ENCODE measurements around the gene HES2. TPM values are rescaled to one million over a fixed set of nuclear protein-coding genes. Genes with fewer than 3 reads are reported as not detected.
A peak's percentile ranks its signal among the peaks of the same experiment; 100 is the strongest.
"Not testable (repeated sequence)": the region's sequence is repeated elsewhere in the genome, so short reads cannot be mapped to it uniquely, and the experiment has no call there.

Gene HES2
- total RNA-seq, 4 donors from 2014 or later, result 10.5 to 38.8 (median 25.4) TPM

DNA sequence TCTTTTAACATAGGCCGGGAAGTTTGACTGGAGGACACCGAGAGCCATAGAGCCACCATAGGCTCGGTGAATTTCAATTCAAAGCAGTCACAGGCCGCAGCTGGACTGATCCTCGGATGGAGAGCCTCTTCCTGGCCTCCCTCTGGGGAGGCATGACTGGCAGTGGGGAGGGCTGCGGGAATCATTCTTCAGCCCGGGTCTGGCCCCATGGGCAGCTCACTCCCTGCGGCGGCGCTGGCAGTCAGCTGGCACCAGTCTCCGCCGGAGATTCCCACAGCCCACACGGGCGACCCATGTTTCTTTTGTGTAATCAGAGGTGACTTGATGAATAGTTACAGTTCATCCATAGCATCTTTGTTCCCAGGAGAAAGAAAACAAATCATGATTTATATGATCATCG is 15.4 kb upstream of the HES2 start:
- H3K27ac ChIP-seq, result no peak overlapping the region
- in situ Hi-C loops (cut with MboI; ENCODE audit: low pct_ligation_motif_present in 1 of 4, low pct_unique_long_range_greater_than_20kb in 1 of 4, low sequenced_read_pairs in 3 of 4), result no loop called here
- H3K27me3 ChIP-seq, result peaks cover 17% of the 10 kb centered on the region
- no peak for DNase-seq
- no peaks in the 10 kb centered on the region for H3K36me3 ChIP-seq
- 60 to 79% methylated on average over 4 to 15 of the region's 15 CpGs for WGBS, 2 donors (ENCODE audit: low coverage in 1 of 2)
- peaks cover 0 to 4% (median 3%) of the 10 kb centered on the region in 4 donors for H3K4me1 ChIP-seq
- H3K9me3 ChIP-seq, result no peaks in the 10 kb centered on the region
- TF ChIP-seq POLR2A (IDR thresholded peaks at IDR 0.05), result no peak
- no peak for TF ChIP-seq EP300 (IDR thresholded peaks at IDR 0.05; ENCODE audit: low read depth)
- TF ChIP-seq, protein P1, sequence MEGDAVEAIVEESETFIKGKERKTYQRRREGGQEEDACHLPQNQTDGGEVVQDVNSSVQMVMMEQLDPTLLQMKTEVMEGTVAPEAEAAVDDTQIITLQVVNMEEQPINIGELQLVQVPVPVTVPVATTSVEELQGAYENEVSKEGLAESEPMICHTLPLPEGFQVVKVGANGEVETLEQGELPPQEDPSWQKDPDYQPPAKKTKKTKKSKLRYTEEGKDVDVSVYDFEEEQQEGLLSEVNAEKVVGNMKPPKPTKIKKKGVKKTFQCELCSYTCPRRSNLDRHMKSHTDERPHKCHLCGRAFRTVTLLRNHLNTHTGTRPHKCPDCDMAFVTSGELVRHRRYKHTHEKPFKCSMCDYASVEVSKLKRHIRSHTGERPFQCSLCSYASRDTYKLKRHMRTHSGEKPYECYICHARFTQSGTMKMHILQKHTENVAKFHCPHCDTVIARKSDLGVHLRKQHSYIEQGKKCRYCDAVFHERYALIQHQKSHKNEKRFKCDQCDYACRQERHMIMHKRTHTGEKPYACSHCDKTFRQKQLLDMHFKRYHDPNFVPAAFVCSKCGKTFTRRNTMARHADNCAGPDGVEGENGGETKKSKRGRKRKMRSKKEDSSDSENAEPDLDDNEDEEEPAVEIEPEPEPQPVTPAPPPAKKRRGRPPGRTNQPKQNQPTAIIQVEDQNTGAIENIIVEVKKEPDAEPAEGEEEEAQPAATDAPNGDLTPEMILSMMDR (IDR thresholded peaks at IDR 0.05), result no peak
- TF ChIP-seq POLR2AphosphoS5 (IDR thresholded peaks at IDR 0.05), result no peak
- intact Hi-C loops (cut with DNase I; ENCODE audit: low total_unique reads), result no loop called here
- H3K4me3 ChIP-seq, result no peak overlapping the region

DNA sequence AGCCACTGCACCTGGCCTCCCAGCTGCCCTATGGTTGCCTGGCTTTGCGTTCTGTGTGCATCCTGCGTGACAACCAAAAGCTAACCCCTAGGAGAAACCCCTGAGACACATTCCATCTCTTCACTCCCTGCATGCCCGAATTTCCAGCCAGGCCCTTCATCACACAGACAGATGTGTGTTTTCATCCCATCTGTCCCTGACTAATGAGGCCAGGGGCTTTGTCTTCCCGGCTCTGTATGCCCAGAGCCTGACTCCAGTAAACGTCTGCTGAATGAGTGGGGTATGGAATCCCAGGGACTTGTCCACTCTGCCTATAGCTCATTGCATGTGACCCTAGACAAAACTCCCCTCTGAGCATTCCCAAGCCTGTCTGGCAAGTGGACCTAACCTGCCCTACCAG is 14.5 kb upstream of the HES2 start:
- in situ Hi-C loops (cut with MboI; ENCODE audit: low pct_ligation_motif_present in 1 of 4, low pct_unique_long_range_greater_than_20kb in 1 of 4, low sequenced_read_pairs in 3 of 4), result no loop called here
- no peak for DNase-seq
- 77% methylated on average over 5 of the region's 5 CpGs; no CpG with 5 or more reads in 1 of the 2 donors for WGBS, 2 donors (ENCODE audit: low coverage in 1 of 2)

DNA sequence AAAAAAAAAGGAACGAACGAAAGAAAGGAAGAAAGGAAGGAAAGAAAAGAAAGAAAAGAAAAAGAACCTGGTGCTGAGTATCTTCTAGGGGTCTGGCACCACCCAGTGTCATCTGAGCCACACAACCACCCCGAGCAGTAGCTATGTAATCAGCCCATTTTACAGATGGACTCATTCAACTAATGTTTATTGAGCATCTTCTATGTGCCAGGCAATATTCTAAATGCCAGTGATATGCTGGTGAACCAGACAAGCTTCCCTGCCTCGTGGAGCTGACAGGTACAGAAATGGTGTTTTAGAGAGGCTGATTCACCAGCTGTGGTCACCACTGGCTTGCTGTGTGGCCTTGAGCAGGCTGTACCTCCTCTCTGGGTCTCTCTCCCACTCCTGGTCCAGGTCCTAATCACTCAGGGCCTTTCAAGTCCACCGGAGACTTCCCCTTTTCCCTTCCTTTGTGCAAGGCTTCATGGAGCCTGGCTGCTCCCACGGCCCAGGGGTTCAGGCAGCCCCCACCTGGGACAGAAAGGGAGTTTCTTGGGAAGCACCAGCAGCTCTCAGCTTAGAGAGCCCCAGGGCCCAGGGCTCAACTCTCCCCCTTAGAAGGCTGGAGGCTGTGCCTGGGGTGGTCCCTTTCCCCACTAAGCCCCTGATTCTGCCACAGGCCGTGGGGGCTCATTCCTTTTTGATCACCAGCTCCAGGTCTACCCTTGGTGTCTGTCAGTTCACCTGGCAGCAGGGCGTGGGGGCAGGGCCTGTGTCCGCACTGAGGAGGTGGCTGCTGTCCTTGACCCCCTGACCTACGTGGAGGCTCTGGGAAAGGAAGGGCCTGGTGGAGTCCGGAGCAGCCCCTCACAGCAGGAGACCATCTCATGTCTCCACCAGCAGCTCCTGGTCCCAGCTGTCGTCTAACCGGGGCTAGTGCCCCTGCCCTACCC is 12.2 kb upstream of the HES2 start:
- Histone ChIP-seq H3K4me1 (peaks cover 0 to 18% (median 14%) of the 10 kb centered on the region in 4 donors), H3K27me3 (peaks cover 23% of the 10 kb centered on the region)
- intact Hi-C loops (cut with DNase I; ENCODE audit: low total_unique reads); H3K27ac ChIP-seq; DNase-seq; H3K36me3 ChIP-seq; H3K9me3 ChIP-seq; H3K4me3 ChIP-seq; in situ Hi-C loops (cut with MboI; ENCODE audit: low pct_ligation_motif_present in 1 of 4, low pct_unique_long_range_greater_than_20kb in 1 of 4, low sequenced_read_pairs in 3 of 4): not testable (repeated sequence)
- WGBS, 2 donors (ENCODE audit: low coverage in 1 of 2), result 74 to 96% methylated on average over 3 to 13 of the region's 13 CpGs

More for the DNA sequence above, 14.5 kb upstream of the HES2 start:
- H3K9me3 ChIP-seq, result no peaks in the 10 kb centered on the region
- H3K27me3 ChIP-seq, result peaks cover 12% of the 10 kb centered on the region
- no peak for TF ChIP-seq POLR2AphosphoS5 (IDR thresholded peaks at IDR 0.05)
- TF ChIP-seq, protein P1 (IDR thresholded peaks at IDR 0.05), result no peak
- TF ChIP-seq POLR2A (IDR thresholded peaks at IDR 0.05), result no peak
- TF ChIP-seq EP300 (IDR thresholded peaks at IDR 0.05; ENCODE audit: low read depth), result no peak
- H3K27ac ChIP-seq, result no peak overlapping the region
- H3K36me3 ChIP-seq, result no peaks in the 10 kb centered on the region
- intact Hi-C loops (cut with DNase I; ENCODE audit: low total_unique reads), result no loop called here
- H3K4me3 ChIP-seq, result no peak overlapping the region
- no peaks in the 10 kb centered on the region for H3K4me1 ChIP-seq

DNA sequence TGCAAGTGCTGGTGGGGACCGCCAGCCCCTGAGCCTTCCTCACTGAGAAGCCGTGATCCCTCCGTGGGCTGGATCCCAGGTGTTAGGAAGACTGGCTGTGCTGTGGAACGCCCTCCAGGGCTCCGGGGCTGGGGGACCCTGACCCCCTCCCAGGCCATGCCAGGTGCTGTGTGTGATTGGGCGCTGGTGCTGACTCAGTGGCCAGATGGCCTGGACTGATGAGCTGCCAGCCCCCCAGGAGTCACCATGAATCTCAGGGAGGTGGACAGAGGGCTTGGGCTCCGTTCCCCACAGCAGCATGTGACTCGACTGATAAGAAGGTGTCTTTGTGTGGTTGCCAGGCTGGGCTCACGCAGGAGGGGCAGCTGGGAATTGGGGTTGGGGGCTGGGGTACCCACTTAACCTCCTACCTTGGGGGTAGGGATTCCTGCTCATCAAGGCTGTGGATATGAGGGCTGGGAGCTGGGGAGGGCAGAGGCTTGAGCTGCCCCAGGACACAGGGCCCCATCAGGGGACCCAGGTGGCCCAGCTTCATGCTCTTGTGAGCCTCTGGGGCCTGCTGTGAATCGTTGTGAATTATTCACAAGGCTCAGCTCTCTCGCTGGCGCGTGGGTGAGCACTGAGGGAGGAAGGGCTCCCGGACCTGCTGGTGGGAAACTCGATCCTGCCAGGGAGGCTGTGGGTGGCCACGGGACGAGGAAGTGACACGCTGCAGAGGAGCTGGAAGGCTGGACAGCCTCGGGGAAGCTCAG is 10.1 kb upstream of the HES2 start:
- intact Hi-C loops (cut with DNase I; ENCODE audit: low total_unique reads); H3K9me3 ChIP-seq; H3K27ac ChIP-seq; H3K36me3 ChIP-seq; DNase-seq; in situ Hi-C loops (cut with MboI; ENCODE audit: low pct_ligation_motif_present in 1 of 4, low pct_unique_long_range_greater_than_20kb in 1 of 4, low sequenced_read_pairs in 3 of 4); H3K4me3 ChIP-seq: not testable (repeated sequence)
- WGBS, 2 donors (ENCODE audit: low coverage in 1 of 2), result 67% methylated on average over 14 of the region's 19 CpGs; no CpG with 5 or more reads in 1 of the 2 donors
- peaks cover 44% of the 10 kb centered on the region for H3K27me3 ChIP-seq
- peaks cover 9 to 35% (median 31%) of the 10 kb centered on the region in 4 donors for H3K4me1 ChIP-seq

DNA sequence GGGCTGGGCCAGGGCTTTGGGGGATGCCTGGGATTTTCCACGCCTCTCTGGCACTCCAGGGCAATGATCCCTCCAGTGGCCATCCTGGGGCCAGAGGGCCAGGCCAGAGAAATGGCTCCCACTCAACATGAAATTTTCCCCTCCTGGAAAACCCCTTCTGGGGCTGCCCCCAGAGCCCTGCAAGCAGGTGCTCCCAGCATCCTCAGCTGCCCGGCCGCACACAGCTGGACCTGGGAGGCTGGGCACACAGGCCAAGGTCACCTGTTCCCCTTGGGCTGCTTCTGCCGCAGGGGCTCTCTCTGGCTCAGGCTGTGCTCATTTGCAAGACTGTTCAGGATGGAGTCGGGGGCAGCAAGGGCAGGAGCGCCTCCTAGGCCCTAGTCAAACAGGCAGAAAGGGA is 8.7 kb upstream of the HES2 start:
- in situ Hi-C loops (cut with MboI; ENCODE audit: low pct_ligation_motif_present in 1 of 4, low pct_unique_long_range_greater_than_20kb in 1 of 4, low sequenced_read_pairs in 3 of 4); H3K36me3 ChIP-seq; intact Hi-C loops (cut with DNase I; ENCODE audit: low total_unique reads); H3K9me3 ChIP-seq; DNase-seq; H3K4me3 ChIP-seq: not testable (repeated sequence)
- 62% methylated on average over 4 of the region's 6 CpGs; no CpG with 5 or more reads in 1 of the 2 donors for WGBS, 2 donors (ENCODE audit: low coverage in 1 of 2)
- Histone ChIP-seq H3K27me3 (peaks cover 57% of the 10 kb centered on the region), H3K4me1 (peaks cover 16 to 46% (median 43%) of the 10 kb centered on the region in 4 donors), H3K27ac (peak overlapping the region in 1 of 4 donors; percentile 76)

Data from transverse colon (tissue), 4 donors.